Testis (tissue), 2 donors: ENCODE results near the gene PPP1R14D.

Experiments used
- CTCF ChIP-seq, 3 experiments: fragments of 450-650 bp in 2 of 3; fragments of 200-600 bp in 1 of 3; sonication (generic) in 1 of 3; IDR thresholded peaks; one replicate each; pipeline ENCODE4 v1.5.1; 2016 to 2019; ENCODE audit warnings: antibody characterized with exemption in 3 of 3, mild to moderate bottlenecking in 2 of 3, moderate library complexity in 1 of 3
- POLR2A ChIP-seq: fragments of 450-650 bp; IDR thresholded peaks from one replicate; pipeline ENCODE4 v1.6.1; 2017; ENCODE audit warnings: antibody characterized with exemption, mild to moderate bottlenecking, moderate library complexity

GRCh38 chr15:40855706-40856234 lies 27.3 kb upstream of the PPP1R14D start:
- TF ChIP-seq POLR2A (no peak), CTCF (IDR thresholded peaks at IDR 0.05) (no peak)
